Large intestine (tissue), 3 donors: ENCODE results near the gene OPCML. TPM values are rescaled to one million over a fixed set of nuclear protein-coding genes. Genes with fewer than 3 reads are reported as not detected.

Experiments
- DNase-seq, 2 donors: peaks; one replicate each; pipeline versions ENCODE4 v3.0.0 to v3.0.0-alpha.2; 2013
- H3K27ac ChIP-seq: one replicate; pipeline ENCODE4 v1.5.1; 2013; ENCODE audit warnings: low read length
- H3K27me3 ChIP-seq: 2 replicates; pipeline ENCODE4 v1.6.1; 2013; ENCODE audit warnings: low read length; ENCODE audit not compliant: control insufficient read depth, insufficient read depth
- H3K36me3 ChIP-seq: 2 replicates; pipeline ENCODE4 v1.6.1; 2013; ENCODE audit warnings: low read length; ENCODE audit not compliant: control insufficient read depth, insufficient read depth
- H3K4me1 ChIP-seq: one replicate; pipeline ENCODE4 v1.6.1; 2013; ENCODE audit warnings: low read length; ENCODE audit not compliant: control insufficient read depth, insufficient read depth
- H3K4me3 ChIP-seq: one replicate; pipeline ENCODE4 v1.5.1; 2013; ENCODE audit warnings: low read length
- H3K9me3 ChIP-seq: one replicate; pipeline ENCODE4 v1.6.1; 2013; ENCODE audit warnings: mild to moderate bottlenecking, low read depth, low read length, moderate library complexity; ENCODE audit not compliant: control insufficient read depth
- WGBS: methylation state at CpG from one replicate; pipeline ENCODE4 v1.1.5; 2013; ENCODE audit warnings: low lambda C conversion rate; ENCODE audit not compliant: insufficient coverage; 5-methylcytosine and 5-hydroxymethylcytosine counted together
- polyA plus RNA-seq: library from polyadenylated mRNA; unstranded; fragments of 120-200 nt; gene quantifications from one replicate; pipeline ENCODE4 v1.2.1, GENCODE V29; 2013

Gene OPCML
- polyA plus RNA-seq, 1 donor: 1.4 TPM

- DNase-seq: no peak
- H3K4me3 ChIP-seq: no peak overlapping the region
- WGBS: 100% methylated on average over 1 of the region's 3 CpGs
- H3K27me3 ChIP-seq: no peaks in the 10 kb centered on the region
- no peaks in the 10 kb centered on the region for H3K4me1 ChIP-seq
- H3K9me3 ChIP-seq: no peaks in the 10 kb centered on the region
- no peak overlapping the region for H3K27ac ChIP-seq
- H3K36me3 ChIP-seq: no peaks in the 10 kb centered on the region
Measured at GRCh38 chr11:132365650-132366049, 1166.7 kb downstream of the OPCML start.
